ENCODE data around the gene PERM1.
"Not testable (repeated sequence)": the region's sequence is repeated elsewhere in the genome, so short reads cannot be mapped to it uniquely, and the experiment has no call there.

The PERM1 gene, protein sequence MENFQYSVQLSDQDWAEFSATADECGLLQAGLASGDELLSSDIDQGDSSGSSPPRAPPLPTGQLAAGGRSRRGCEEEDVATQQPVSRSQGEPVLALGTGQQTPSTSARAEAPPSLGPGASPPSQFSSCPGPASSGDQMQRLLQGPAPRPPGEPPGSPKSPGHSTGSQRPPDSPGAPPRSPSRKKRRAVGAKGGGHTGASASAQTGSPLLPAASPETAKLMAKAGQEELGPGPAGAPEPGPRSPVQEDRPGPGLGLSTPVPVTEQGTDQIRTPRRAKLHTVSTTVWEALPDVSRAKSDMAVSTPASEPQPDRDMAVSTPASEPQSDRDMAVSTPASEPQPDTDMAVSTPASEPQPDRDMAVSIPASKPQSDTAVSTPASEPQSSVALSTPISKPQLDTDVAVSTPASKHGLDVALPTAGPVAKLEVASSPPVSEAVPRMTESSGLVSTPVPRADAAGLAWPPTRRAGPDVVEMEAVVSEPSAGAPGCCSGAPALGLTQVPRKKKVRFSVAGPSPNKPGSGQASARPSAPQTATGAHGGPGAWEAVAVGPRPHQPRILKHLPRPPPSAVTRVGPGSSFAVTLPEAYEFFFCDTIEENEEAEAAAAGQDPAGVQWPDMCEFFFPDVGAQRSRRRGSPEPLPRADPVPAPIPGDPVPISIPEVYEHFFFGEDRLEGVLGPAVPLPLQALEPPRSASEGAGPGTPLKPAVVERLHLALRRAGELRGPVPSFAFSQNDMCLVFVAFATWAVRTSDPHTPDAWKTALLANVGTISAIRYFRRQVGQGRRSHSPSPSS

DNA sequence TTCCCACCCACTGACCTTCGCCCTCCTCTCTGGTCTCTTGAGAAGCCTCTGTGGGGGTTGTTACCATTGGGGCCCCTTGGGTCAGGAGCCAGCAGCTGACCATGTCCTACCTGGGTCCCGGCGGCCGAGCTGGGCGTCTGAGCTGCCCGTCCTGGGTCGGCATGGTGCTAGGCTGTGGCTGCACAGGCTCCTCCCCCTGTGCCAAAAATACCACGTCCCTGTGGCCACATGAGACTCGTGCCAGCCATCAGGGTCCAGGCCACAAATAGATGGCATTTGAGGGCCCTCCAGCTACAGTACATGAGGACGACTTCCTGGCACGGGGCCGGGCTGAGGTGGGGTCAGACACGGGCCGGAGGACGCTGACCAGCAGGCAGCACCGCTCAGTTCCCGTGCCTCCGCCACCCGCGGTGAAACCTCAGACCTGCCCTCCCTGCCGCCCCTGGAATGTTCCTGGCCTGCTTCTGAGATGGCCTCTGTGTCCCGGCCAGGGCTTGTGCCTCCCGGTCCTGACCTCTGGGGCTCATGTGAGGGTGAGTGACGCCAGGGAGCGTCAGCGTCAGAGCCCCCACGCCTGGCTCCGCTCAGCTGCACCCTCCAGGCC lies at the start of gene PERM1:
PERM1 (minus strand) TSS at position 139 of the 604 bp plus-strand sequence. CDS start 1,064 bp downstream, outside the sequence.
- no peak for DNase-seq (ENCODE audit: low spot score)

DNA sequence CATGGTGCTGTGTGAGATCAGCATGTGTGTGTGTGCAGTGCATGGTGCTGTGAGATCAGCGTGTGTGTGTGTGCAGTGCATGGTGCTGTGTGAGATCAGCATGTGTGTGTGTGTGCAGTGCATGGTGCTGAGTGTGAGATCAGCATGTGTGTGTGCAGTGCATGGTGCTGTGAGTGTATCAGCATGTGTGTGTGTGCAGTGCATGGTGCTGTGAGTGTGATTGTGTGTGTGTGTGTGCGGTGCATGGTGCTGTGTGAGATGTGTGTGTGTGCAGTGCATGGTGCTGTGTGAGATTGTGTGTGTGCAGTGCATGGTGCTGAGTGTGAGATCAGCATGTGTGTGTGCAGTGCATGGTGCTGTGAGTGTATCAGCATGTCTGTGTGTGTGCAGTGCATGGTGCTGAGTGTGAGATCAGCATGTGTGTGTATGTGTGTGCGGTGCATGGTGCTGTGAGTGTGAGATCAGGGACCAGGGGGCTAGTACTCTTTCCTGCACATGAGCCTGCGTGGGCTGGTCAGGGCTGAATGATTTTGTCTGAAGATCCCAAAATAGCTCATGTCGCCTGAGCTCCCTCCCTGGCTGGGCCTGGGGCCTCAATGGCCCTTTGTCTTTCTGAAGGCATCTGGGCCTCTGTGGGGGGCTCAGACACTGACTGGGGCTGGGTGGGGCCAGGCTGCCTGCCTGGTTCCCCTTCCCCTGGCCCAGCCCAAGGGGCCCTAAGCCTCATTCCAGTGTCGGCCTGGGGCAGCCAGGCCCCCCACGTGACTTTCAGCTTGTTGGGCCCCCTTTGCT lies 49.2 kb upstream of the PERM1 start:
- DNase-seq (ENCODE audit: low spot score) = not testable (repeated sequence)

DNA sequence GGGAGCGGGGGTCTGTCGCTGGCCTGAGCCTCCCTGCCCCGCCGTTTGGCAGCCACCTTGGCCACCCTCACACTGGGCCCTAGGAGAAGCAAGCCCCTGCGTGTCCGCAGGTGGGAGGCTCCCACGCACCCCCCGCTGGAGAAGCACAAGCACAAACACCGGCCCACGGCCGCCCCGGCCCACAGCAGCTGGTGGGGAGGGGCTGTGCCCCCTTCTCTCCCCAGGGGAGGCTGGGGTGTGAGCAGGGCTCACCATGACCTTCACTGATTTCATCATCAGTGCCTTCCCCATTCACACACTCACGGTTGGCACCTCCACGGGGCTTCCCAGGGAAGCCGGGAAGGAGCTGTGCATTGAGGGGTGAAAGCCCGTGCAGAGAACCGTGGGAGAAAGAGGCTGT lies 45.9 kb upstream of the PERM1 start:
- DNase-seq (ENCODE audit: low spot score) = no peak

DNA sequence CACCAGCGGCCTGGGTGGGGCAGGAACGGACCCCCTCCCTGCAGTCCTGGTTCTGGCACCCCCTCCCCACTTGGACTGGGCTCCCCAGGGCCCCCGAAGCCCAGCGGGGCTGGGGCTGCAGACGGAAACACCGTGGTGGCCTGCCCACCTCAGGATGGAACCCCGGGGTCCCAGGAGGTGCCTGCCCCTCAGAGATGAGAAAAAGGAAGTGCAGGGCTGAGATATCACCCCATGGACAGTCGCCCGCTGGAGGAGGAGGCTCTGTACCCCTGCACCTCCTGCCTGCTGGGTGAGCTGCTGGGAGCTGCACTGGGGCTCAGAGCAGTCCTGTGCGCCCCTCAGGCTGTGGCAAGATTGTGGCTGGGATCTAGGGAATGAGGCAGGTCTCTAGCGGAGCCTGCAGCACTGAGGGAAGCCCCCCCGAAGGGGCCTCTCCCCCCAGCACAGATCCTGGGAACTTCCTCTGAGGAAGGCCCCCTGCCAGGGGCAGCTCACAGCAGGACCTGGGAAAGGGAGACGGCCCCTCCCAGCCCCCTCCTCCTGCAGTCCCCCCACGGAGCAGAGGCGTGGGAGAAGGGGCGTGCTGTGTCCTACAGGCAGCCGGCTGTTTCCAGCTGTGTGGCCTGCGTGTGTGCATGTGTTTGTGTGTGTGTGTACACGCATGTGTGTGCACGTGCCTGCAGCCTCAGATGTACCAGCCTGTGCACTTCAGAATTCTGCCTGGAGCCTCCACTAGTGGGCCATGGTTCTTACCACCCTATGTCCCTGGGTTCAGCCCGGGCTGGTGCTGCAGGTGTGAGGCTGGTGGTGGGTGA lies 44.9 kb upstream of the PERM1 start:
- no peak for DNase-seq (ENCODE audit: low spot score)

DNA sequence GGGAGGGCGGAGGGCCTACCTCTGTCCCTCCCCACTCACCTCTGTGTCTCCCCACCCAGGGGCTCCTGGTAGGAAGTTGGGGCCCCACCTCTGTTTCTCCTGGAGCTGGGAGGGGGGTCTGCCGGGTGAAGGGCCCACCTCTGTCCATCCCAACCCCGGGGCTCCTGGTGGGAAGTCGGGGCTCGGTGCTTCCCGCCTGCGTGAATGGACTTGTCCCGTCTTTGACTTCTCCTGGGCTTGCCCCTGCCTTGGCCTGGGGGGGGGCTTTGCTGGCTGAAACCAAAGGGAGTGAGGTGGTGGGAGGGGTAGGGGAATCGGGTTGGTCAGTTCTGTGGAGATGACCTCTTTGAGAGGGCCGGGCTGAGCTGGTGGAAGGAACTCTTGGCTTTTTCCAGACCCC lies 43.8 kb upstream of the PERM1 start:
- DNase-seq (ENCODE audit: low spot score) = no peak

DNA sequence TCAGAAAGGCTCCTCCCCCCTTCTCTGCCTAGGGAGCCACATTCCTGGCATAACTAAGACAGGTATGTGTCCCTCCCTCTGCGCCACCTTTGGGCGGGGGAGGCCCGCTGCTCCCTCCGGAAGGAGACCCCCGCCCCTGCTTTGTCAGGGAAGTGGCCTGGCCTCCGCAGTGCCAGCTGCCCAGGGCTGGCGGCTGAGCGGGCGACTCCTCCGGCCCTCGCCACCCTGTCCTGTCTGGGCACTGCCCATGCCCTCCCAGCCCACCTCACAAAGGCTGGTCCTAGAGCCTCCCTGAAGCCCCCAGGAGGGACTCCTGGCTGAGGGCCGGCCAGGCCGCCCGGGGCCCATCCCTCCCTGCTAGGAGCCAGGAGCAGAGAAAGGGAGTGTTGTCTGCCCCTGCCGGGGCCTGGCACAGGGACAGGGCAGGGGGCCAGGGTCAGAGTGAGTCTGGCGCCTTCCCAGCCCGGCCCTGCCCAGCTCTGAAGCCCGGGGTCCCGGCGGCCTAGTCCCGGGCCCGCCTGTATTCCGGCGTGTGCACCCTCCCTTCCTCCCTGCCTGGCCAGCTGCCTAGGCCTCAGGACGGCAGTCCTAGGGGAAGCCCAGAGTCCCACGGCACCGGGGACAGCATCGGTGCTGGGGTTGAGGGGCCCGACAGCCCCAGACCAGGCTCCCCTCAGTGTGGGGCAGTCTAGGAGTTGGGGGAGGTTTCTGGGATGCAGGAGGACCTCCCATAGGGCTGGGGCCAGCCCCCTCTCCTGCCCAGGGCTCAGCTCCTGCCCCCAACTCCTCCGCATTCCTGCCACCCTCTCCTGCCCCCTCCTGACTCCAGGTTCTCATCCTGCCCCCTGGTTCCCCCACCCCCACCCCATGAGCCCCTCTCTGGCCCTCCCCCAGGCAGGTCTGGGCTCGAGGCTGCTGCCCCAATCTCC lies 43.1 kb upstream of the PERM1 start:
- no peak for DNase-seq (ENCODE audit: low spot score)

DNA sequence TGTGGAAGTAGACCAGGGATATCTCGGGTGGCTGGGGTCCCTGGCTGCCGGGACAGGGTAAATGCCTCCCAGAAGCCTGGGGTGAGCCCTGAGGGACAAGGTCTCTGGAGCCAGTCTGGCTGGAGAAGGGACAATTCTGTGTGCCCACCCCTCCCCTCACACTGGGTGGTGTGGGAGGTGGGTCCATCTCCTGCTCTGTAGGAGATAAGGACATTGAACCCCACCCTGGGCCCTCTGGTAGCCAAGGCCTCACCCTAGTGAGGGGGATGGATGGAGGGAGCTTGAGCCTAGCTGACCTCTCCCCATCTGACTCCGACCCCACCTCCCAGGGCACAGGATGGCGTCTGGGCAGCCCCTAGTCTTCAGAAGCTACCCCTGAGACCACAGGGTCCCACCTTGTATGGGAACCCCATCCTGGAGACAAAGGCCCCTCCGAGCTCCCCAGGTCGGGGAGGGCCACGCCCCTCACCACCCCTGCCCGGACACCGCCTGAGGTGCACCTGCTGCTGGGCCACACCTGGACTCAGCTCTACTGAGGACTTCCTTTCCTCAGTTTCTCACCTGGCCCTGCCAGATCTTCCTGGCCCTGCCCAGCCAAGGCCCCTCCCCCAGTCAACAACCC lies 42.4 kb upstream of the PERM1 start:
- no peak for DNase-seq (ENCODE audit: low spot score)

DNA sequence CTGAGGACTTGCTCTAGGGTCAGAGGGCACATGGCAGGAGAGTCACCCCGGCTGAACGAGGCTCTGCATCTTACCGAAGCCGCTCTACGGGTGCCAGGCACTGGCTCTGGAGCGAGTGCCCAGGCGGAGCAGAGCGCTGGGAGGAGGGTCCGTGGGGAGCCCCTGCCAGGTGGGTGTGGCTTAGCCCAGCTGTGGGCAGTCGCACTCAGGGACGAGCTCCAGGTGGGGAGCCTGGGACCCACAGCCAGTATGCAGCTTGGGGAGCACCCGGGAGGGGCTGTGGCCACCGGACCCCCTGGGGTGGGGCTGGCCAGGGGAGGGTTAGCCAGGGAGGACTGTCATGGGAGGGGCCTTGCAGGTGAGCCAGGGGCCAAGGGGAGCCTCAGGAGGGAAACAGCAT lies 41.8 kb upstream of the PERM1 start:
- DNase-seq (ENCODE audit: low spot score) = no peak

DNA sequence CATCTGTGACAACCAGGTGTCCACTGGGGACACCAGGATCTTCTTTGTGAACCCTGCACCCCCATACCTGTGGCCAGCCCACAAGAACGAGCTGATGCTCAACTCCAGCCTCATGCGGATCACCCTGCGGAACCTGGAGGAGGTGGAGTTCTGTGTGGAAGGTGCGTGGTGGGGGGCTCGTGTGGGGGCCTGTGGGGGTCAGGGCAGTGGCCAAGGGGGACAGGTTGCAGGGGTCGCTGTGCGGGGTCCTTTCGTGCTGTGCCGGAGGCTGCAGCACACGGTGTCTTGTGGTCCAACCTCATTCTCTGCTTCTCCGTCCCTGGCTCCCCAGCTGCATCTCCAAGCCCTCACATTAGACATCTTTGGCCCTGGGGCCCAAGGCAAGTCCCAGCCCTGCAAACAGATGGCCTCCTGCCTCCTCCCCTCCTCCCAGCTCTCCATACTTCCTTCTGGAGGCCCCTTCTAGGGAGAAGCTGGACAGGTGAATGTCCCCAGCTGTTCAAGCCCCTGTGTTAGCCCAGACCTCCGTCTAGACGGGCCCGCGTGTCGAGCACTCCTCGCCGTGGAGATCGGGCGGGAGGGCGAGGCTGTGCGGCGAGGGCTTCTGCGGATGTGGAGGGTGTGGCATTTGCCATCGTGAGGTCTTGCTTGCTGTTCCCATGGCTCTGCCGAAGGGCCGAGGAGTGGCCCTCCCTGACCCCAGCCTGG lies 40.6 kb upstream of the PERM1 start:
- DNase-seq (ENCODE audit: low spot score) = no peak

DNA sequence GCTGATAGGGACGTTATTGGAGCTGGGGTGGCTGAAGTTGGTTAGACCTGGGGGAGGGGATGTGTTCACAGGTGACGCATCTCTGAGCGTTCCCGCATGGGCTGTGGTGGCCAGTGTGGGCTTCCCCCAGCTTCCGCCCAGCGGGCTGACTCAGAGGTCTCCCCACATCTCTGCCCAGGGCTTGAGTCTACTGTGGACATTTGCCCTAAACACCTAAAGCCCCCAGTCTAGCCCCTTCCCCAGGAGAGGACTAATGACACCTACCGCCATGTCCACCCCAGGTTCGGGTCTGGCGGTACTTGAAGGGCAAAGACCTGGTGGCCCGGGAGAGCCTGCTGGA lies 40.0 kb upstream of the PERM1 start:
- DNase-seq (ENCODE audit: low spot score) = no peak

DNA sequence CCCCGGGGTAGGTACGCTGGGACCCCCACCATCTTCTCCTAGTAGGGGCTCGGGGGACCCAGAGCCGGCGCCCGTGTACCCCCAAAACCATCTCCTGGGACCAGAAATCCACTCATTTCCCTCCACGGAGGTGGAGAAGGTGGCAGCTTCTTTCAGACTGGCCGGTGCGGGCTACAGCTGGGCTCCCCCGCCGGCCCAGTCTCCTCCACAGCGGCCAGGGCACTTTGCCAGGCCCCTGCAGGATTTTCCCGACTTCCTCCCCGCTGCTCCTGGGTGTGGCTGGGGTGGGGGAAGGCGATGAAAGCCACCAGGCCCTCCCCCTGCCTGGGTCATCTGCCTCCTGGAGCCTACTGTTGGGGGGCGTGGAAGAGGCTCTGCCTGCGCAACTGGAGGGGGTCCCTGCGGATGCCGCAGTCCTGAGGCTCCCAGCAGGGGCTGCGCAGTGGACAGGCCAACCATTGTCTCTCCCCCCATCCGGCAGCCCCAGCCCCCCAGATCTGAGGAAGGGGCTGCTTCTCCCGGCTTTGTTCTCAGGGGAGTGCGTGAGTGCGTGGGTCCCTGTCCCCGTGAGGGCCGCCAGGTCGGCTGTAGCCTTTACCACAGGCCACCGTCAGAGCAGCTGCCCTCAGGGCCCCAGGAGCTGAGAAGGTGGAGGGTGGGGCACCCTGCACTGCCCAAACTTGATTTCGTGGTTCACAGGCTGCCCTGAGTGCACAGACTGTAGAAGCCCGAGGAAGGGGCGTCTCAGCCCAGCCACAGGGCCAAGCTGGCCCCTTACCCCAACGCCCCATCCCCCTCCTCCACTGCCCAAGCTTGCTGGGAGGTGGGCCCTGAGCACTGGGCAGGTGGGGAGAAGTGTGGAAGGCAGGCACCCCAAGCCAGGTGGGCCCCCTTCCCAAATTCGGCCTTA lies 39.4 kb upstream of the PERM1 start:
- DNase-seq (ENCODE audit: low spot score) = no peak

DNA sequence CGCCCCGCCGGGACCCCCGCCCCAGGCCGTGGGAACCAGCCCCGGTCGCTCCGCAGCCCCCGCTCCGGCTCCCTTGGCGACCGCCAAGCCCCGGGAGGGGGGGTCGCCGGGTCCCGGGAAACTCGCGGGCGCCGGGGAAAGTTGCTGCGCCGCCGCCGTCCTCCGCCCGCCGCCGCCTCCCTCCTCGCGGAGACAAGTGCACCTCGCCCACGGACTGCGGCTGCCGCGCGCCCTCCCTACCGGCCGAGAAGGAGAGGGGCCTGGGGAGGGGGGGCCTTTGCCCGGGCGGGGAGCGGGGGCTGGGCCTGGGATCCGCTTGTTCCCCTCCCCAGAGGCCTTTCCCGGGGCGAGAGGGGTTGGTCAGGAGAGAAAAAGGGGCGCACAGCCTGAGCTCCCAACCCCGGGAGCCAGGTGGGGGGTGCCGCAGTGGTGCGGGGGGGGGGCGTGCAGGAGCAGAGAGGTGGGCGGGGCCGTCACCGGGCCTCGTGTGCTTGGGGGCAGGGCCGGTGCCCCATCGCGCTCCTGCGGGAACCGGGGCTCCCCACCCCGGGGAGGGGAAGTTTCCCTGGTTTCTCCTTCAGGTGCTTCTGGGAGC lies 38.6 kb upstream of the PERM1 start:
- DNase-seq (ENCODE audit: low spot score) = no peak

DNA sequence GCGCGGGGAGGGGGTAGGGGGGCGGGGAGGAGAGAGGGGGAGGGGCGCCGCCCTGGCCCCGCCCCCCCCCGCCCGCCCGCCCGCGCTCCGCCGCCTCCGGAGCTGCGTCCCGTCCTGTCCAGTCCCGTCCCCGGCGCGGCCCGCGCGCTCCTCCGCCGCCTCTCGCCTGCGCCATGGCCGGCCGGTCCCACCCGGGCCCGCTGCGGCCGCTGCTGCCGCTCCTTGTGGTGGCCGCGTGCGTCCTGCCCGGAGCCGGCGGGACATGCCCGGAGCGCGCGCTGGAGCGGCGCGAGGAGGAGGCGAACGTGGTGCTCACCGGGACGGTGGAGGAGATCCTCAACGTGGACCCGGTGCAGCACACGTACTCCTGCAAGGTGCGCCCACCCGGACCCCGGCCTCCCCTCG lies 38.1 kb upstream of the PERM1 start, which contains the start of gene AGRN:
AGRN (plus strand) TSS at position 121 of the 405 bp plus-strand sequence; CDS start at position 174, 53 bp downstream.
- DNase-seq (ENCODE audit: low spot score) = peak; percentile 57

DNA sequence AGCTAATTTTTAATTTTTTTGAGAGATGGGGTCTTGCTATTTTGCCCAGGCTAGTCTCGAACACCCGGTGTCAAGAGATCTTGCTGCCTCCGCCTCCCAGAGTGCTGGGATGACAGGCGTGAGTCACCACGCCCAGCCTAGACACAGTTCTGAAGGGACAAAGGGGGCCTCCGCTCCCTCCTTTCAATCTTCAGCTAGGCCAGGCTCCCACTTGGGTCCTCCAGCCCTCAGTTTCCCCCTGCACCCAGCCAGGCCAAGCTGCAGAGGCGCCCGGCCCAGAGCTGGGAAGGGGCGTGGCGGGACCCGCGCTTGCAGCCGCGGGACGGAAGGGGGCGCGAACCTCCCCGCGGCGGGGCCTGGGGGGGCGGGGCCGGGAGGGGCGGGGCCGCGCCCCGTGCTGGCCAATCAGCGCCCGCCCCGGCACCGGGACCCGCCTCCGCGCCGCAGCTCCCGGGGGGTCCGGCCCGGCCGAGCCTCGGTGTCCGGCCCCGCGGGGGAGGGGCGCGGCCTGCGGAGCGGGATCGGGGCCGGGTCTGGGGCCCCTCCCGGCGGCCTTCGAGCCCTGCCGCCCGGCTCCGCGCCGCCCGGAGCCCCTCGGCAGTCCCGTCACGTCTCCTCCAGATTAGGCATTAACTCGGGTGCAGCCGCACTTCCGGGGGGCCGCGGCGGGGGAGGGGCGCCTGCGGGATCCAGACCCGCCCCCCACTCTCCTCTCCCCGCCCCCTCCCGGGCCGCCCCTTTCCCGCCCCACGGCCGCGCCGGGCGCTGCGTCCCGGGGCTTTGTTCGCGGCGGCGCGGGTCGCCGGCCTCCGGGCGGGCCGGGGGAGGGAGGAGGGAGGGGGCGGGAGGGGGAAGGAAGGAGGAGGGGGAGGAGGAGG lies 37.5 kb upstream of the PERM1 start:
- DNase-seq (ENCODE audit: low spot score) = peak; percentile 91

DNA sequence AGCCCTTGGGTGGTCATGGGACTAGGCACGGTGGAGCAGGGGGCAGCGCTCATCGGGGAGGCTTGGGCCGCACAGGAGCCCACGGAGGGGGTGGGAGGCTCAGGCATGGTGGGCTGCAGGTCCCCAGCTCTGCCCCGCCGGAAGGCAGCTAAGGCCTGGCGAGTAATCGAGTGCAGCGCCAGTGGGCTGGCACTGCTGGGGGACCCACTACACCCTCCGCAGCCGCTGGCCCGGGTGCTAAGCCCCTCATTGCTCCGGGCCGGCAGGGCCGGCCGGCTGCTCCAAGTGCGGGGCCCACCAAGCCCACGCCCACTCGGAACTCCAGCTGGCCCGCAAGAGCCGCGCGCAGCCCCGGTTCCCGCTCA lies 36.4 kb upstream of the PERM1 start:
- not testable (repeated sequence) for DNase-seq (ENCODE audit: low spot score)

Data from germinal center (tissue), 1 donor.